OCI-LY3 (cell line): ENCODE data around the gene ZBTB16.

Source experiments
- H2AFZ ChIP-seq: fragments of 200-600, 300-600 bp; shearing (Covaris generic); 2 replicates; pipeline ENCODE4 v1.6.0; 2014; ENCODE audit warnings: antibody characterized with exemption, low read depth, low read length
- H3K27ac ChIP-seq: fragments of 200-600, 300-600 bp; sonication (generic); 2 replicates; pipeline ENCODE4 v1.5.1; 2014; ENCODE audit warnings: mild to moderate bottlenecking, low read length, moderate library complexity, mixed read lengths
- H3K27me3 ChIP-seq: fragments of 200-600, 300-600 bp; sonication (generic); 2 replicates; pipeline ENCODE4 v1.6.1; 2014; ENCODE audit warnings: low read depth, low read length, mixed read lengths
- H3K36me3 ChIP-seq: fragments of 200-600, 300-600 bp; sonication (generic); replicated peaks from 2 replicates; pipeline ENCODE3; 2014; ENCODE audit warnings: low read depth, low read length, mixed read lengths
- H3K4me1 ChIP-seq: fragments of 300-600, 200-600 bp; sonication (generic); 2 replicates; pipeline ENCODE4 v1.6.1; 2014; ENCODE audit warnings: low read length, mixed read lengths
- H3K4me2 ChIP-seq: fragments of 200-600, 300-600 bp; sonication (generic); 2 replicates; pipeline ENCODE4 v1.6.1; 2014; ENCODE audit warnings: low read length, mixed read lengths
- H3K4me3 ChIP-seq: fragments of 300-600, 200-600 bp; sonication (generic); 2 replicates; pipeline ENCODE4 v1.5.1; 2014; ENCODE audit warnings: antibody characterized with exemption, mild to moderate bottlenecking, low read length, moderate library complexity
- H3K79me2 ChIP-seq: fragments of 300-600, 200-600 bp; shearing (Covaris generic); 2 replicates; pipeline ENCODE4 v1.6.1; 2014; ENCODE audit warnings: mild to moderate bottlenecking, low read length, mixed read lengths
- H3K9ac ChIP-seq: fragments of 300-600, 200-600 bp; shearing (Covaris generic); 2 replicates; pipeline ENCODE4 v1.6.0; 2014; ENCODE audit warnings: mild to moderate bottlenecking, low read length, moderate library complexity
- H3K9me3 ChIP-seq: fragments of 200-600, 300-600 bp; shearing (Covaris generic); 2 replicates; pipeline ENCODE4 v1.6.1; 2014; ENCODE audit warnings: low read length, mixed read lengths; ENCODE audit not compliant: insufficient read depth
- H4K20me1 ChIP-seq: fragments of 200-600, 300-600 bp; sonication (generic); 2 replicates; pipeline ENCODE4 v1.6.1; 2016; ENCODE audit warnings: low read length, mixed read lengths; ENCODE audit not compliant: insufficient read depth
- EZH2phosphoT487 ChIP-seq: fragments of 200-600 bp; shearing (Covaris generic); IDR thresholded peaks from 2 replicates; pipeline ENCODE4 v1.6.1; 2018; ENCODE audit warnings: antibody characterized with exemption, mixed run types, low read depth
- TF ChIP-seq, protein P1 (sequence below): fragments of 200-600, 300-600 bp; sonication (generic); IDR thresholded peaks from 2 replicates; pipeline ENCODE4 v1.5.1; 2014; ENCODE audit warnings: antibody characterized with exemption, low read length, low read depth

Gene ZBTB16

DNA sequence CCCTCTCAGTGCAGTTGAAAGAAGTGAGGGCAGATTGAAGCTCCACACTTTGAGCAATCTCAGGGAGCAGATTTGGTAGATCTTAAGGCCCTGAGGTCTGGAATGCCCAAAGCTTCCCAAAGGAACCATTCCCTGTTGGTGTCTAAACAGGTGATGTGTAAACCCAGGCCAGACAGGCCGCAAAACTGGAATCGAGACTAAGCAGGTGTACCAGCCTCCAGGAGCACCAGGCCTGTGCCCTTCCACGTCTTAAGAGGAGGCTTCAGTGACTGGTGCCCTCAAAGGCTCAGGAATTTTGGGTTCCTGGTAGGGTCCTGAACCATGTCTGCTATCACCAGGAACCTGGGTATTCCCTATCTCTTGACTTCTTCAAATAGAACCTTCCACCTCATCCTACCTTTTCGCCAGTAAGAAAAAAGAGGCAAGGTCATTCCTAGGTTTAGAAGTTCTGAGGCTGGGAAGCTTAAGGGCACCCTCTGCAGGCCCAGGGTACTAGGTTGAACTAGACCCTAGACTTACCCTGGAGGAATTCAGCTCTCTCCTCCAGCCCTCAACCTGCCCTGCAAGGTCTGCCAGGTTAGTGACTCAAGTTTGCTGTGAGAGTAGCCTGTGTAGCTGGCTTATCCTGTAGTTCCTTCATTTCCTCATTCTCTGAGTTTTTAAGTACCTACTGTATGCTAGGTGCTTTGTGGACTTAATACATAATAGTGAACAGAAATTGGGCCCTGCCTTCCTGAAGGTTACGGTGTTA is 136.6 kb downstream of the ZBTB16 start:
- Histone ChIP-seq H3K36me3 (no peaks in the 10 kb centered on the region), H3K4me3 (no peak overlapping the region), H3K4me2 (no peak overlapping the region), H2AFZ (no peak overlapping the region), H3K27me3 (no peaks in the 10 kb centered on the region), H3K27ac (no peak overlapping the region), H3K9me3 (no peaks in the 10 kb centered on the region), H4K20me1 (no peaks in the 10 kb centered on the region), H3K79me2 (no peaks in the 10 kb centered on the region), H3K4me1 (peaks cover 15% of the 10 kb centered on the region), H3K9ac (no peak overlapping the region)
- TF ChIP-seq, protein P1, sequence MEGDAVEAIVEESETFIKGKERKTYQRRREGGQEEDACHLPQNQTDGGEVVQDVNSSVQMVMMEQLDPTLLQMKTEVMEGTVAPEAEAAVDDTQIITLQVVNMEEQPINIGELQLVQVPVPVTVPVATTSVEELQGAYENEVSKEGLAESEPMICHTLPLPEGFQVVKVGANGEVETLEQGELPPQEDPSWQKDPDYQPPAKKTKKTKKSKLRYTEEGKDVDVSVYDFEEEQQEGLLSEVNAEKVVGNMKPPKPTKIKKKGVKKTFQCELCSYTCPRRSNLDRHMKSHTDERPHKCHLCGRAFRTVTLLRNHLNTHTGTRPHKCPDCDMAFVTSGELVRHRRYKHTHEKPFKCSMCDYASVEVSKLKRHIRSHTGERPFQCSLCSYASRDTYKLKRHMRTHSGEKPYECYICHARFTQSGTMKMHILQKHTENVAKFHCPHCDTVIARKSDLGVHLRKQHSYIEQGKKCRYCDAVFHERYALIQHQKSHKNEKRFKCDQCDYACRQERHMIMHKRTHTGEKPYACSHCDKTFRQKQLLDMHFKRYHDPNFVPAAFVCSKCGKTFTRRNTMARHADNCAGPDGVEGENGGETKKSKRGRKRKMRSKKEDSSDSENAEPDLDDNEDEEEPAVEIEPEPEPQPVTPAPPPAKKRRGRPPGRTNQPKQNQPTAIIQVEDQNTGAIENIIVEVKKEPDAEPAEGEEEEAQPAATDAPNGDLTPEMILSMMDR = peak; percentile 39; the same call in 1 of the 2 replicates
- no peak for TF ChIP-seq EZH2phosphoT487

DNA sequence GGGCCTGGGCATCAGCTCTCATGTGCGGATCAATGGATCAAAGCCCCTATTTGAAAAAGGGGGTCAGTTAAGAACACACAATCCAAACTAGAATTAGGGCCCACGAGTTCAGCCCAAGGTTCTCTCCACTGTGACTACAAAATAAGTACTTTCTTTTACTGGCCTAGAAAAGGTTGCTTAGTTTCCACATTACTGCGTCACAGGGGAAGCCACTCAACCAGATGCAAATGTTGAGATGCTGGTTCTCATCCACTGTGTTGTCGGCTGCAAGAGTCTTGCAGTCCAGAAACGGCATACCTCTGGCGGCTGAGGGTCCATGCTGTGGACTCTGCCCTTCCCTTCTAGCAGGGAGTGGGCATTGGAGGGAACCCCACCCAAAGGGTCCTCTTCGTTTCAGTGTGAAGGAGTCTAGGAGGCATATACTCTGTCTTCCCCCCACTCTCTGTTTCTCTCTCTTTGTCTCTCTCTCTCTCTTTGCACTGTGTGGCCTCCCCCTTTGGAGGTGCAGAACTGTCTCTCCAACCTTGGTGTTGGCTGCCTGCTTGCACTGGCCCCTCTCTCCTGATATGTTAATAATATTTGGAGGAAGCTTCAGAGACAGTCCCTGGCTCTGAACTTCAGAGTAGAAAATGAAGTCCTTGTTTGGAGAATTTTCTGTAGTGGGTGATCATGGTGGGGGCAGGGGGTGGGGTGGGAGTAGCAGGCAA is 137.6 kb downstream of the ZBTB16 start:
- Histone ChIP-seq H3K4me3 (0 out of 2 replicates have a peak overlapping the region, but pooled peaks have one; percentile 23), H3K36me3 (no peaks in the 10 kb centered on the region), H3K27ac (no peak overlapping the region), H3K9ac (no peak overlapping the region), H3K4me1 (peaks cover 15% of the 10 kb centered on the region), H3K27me3 (no peaks in the 10 kb centered on the region), H3K79me2 (no peaks in the 10 kb centered on the region), H3K9me3 (no peaks in the 10 kb centered on the region), H2AFZ (no peak overlapping the region; the same call in 1 of the 2 replicates), H3K4me2 (peak overlapping the region; percentile 52), H4K20me1 (no peaks in the 10 kb centered on the region)
- TF ChIP-seq, protein P1 = no peak
- TF ChIP-seq EZH2phosphoT487 = no peak

DNA sequence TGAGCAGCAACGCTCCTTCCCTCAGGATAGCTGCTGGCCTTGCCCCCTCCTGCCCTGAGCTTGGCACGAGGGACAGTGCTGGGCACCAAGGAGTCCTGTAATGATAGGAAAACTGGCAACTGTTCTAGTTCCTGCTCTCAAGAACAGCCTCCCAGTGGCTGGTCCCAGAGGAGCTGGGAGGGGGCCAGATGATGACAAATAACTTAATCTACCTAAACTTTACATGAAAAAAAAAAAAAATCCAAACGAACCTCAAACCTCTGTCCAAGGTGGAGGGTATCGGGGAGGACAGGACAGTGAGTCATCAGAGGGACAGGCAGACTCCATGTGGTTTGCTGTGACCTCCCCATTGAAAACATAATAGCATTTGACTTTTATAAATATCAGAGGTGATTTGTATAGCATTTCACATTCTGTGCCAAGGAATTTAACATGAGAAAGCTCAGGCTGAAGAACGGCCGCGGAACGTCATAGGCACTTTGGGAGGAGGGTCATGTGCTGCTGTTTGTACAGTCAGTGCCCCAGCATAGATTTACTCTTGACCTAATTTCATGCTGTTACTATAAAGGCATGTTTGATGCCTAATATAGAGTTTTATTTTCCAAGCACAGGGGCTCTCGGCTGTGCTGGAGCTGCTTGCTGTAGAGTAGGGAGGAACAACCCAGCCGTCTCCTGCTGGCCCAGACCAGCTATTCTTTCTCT is 138.4 kb downstream of the ZBTB16 start:
- H3K36me3 ChIP-seq = no peaks in the 10 kb centered on the region
- H3K27me3 ChIP-seq = no peaks in the 10 kb centered on the region
- peaks cover 15% of the 10 kb centered on the region for H3K4me1 ChIP-seq
- no peak overlapping the region for H3K4me2 ChIP-seq
- no peak overlapping the region for H3K9ac ChIP-seq
- H3K4me3 ChIP-seq = no peak overlapping the region
- TF ChIP-seq EZH2phosphoT487 = no peak
- TF ChIP-seq, protein P1 = no peak
- no peaks in the 10 kb centered on the region for H3K9me3 ChIP-seq
- no peak overlapping the region for H2AFZ ChIP-seq
- H3K27ac ChIP-seq = no peak overlapping the region
- no peaks in the 10 kb centered on the region for H3K79me2 ChIP-seq
- H4K20me1 ChIP-seq = no peaks in the 10 kb centered on the region

DNA sequence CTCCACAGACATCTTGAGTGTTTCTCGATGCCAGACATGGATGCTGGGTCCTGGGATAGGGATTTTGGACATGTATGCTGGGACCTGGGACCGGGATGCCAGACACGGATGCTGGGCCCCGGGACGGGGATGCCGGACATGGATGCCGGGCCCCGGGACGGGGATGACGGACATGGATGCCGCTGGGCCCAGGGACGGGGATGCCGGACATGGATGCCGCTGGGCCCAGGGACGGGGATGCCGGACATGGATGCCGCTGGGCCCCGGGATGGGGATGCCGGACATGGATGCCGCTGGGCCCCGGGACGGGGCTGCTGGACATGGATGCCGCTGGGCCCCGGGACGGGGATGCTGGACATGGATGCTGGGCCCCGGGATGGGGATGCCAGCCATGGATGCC is 139.5 kb downstream of the ZBTB16 start:
- Histone ChIP-seq H2AFZ (no peak overlapping the region), H3K36me3 (no peaks in the 10 kb centered on the region), H3K9me3 (no peaks in the 10 kb centered on the region), H3K9ac (no peak overlapping the region), H3K27me3 (no peaks in the 10 kb centered on the region), H4K20me1 (no peaks in the 10 kb centered on the region), H3K79me2 (no peaks in the 10 kb centered on the region), H3K4me2 (no peak overlapping the region), H3K4me3 (no peak overlapping the region), H3K27ac (no peak overlapping the region), H3K4me1 (peaks cover 15% of the 10 kb centered on the region)
- TF ChIP-seq, protein P1 = no peak
- no peak for TF ChIP-seq EZH2phosphoT487
